ENCODE measurements around the gene ASCL3.
"Not testable (repeated sequence)": the region's sequence is repeated elsewhere in the genome, so short reads cannot be mapped to it uniquely, and the experiment has no call there.

ASCL3 gene

GRCh38 chr11:8947230-8947943, 4.6 kb upstream of the ASCL3 start:
- DNase-seq (ENCODE audit: low read depth, low spot score), result no peak

GRCh38 chr11:8941341-8942103, 1.3 kb downstream of the ASCL3 start:
- no peak for DNase-seq (ENCODE audit: low read depth, low spot score)

DNA sequence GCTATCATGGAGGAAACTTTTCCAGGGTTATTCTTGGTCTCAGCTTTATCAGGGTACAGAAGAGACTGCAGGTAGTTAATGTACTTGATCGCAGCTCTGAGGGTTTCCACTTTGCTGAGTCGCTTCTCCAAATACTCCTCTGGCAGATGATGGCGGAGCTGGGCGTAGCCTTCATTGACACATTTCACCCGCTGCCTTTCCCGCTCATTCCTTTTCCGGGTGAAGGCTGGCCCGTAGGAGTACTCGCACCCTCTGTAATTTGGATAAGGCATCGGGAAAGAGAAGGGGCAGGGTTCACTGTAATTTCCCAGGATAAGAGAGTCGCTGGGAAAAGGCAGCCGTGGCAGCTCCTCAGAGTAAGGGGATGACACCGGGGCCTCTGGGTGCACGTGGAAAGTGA, 5.2 kb downstream of the ASCL3 start:
- no peak for DNase-seq (ENCODE audit: low read depth, low spot score)

GRCh38 chr11:8937159-8937558, 5.7 kb downstream of the ASCL3 start:
- no peak for DNase-seq (ENCODE audit: low read depth, low spot score)

DNA sequence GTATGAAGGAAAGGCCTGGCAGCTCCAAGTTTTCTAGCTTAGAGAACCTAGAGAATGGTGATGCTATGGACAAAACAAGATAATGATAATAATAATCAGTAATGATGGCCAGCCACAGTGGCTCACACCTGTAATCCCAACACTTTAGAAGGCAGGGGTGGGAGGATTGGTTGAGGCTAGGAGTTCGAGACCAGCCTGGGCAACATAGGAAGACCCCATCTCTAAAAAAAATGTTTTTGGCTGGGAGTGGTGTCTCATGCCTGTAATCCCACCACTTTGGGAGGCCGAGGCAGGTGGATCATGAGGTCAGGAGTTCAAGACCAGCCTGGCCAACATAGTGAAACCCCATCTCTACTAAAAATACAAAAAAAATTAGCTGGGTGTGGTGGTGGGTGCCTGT, 7.0 kb downstream of the ASCL3 start:
- not testable (repeated sequence) for DNase-seq (ENCODE audit: low read depth, low spot score)

DNA sequence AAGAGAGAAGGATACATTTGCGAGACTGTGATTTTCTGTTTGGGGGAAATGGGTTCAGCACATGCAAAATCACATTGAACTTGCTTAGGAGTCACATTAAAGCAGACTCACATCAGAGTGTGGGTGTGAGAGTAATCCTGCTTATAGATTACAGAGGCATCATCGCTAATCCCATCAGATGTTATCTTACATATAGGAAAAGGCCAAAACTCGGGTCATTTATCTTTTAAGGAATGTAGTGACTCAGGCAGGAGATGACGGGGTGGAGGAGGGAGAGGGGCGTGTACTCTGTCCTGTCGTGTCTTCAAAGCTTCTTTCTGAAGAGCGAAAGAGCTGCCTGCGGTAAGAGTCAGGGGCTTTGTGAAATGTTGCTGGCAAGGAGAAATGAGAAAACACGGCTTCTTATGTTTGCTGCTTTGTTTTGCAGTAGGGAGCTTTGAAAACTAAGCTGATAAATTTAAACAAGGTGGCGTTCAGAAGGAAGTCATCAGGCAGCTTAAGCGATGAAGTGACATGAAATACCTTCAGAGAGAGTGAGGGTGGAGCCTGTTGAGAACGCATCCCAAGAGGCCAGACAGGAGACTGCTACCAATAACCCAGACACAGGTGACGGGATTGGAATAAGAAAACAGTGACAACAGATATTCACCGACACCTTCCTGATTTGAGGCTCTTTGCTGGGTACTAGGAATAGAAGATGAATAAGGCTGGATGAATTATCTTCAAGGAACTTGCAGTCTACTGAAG, 7.9 kb downstream of the ASCL3 start:
- no peak for DNase-seq (ENCODE audit: low read depth, low spot score)

GRCh38 chr11:8933931-8934330, 8.9 kb downstream of the ASCL3 start:
- no peak for DNase-seq (ENCODE audit: low read depth, low spot score)

DNA sequence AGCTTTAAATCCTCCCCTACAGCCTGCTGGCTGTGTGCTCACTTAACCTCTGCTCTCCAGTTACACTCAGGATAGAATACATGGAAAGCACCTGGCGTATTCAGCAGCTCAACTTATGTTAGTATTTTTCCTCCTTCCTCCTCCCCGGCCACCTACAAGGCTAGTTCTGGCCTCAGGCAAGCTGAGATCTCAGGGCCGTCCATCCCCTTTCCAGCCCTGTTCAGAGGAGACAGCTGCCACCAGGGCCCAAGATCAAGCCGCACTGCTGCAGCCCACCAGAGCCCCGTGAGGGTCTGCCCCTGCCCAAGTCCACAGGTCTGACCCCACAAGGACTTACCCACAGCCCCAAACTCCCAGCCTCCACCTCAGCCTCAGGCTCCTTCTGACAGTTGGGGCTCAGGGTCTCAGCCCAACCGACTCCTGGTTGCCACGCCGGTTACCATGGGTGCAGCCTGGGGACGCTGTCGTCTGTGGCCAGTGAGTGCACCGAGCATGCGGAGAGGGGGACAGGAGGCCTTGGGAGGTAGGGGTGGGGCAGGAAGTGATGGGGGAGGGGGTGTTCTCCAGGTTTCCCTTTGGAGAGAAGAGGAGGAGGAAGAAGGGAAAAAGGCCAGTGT, 10.1 kb downstream of the ASCL3 start, which contains the start of gene C11orf16:
C11orf16 (minus strand) TSS at position 384 of the 617 bp plus-strand sequence. CDS start 639 bp downstream, outside the sequence.
- no peak for DNase-seq (ENCODE audit: low read depth, low spot score)

DNA sequence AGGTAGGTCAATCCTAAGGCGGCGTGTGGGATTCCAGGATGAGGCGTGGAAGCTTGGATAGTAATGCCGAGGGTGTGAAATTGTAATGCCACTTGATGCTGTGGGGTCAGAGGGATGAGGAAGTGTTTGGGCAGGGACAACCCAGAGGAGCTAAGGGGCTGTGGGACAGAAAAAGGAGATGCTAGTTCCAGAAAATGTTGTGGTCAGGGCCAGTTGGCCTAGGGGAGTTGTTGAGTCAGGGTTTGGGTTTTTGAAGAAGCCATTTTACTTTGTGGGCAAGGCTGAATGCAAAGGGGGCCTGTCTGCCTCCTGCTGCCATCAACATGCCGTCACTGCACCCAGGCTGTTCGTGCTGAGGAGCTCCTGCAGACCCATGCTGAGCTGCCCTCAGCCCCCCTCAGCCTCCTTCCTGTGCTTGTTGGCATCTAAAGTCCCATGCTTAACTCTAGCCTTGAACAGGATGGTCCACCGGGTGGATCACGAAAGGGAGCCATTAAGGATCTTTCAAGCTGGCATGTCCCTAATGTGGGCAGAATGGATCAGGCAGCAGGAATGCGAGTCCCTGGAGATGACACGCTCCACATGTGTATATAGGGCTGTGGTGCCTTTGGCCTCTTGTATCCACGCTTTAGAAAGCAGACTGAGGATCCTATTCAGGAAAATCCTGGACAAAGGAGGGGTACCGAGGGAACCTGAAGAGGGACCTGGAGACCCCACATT, 12.2 kb downstream of the ASCL3 start:
- DNase-seq (ENCODE audit: low read depth, low spot score), result no peak

DNA sequence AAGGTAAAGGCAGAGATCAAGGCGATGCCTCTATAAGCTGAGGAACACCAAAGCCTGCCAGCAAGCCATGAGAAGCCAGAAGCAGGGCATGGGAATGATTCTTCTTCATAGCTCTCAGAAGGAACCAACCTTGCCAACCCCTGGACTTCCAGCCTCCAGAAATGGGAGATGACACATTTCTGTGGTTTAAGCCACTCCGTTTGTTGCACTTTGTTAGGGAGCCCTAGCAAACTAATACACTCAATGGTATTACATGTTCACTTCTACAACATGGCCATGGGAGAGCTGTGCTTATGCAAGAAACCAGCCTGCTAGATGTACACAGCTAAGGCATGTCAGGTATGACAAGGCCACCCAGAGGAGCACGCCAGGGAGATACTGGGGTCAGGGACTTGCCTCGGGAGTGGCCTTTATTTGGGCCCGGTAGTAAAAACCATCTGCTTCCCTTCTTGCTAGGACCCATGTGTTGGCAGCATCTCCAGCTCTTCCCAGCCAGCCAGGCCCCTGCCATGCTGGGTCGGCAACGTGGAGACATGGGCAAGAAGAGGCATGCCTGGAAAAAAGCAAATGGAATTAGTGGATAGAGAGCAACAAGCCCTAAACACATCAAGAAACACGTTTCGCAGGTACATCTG, 13.7 kb downstream of the ASCL3 start:
- no peak for DNase-seq (ENCODE audit: low read depth, low spot score)

GRCh38 chr11:8928205-8928604, 14.6 kb downstream of the ASCL3 start:
- no peak for DNase-seq (ENCODE audit: low read depth, low spot score)

- DNase-seq (ENCODE audit: low read depth, low spot score), result no peak
These were observed 15.6 kb downstream of the ASCL3 start for GRCh38 chr11:8927233-8927632.

- DNase-seq (ENCODE audit: low read depth, low spot score), result no peak
These were observed 16.6 kb downstream of the ASCL3 start for GRCh38 chr11:8926236-8926635.

DNA sequence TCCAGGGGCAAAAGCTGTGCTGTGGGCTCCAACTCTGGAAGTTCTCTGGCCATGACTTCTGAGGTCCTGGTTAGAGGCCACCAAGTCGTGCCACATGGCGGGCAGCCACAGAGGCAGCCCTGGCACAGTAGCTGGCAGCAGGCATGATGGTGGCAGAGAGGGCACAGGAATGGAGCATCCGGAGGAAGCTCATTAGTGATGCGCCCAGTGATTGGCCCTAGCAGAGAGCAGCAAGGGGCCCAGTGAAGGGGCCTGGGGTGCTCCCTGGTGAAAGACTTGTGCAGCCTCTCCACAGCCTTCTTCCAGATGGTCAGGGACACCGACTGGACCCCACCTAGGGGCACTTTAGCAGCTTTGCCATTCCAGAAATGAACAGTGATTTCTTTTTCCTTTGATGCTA, 17.1 kb downstream of the ASCL3 start:
- DNase-seq (ENCODE audit: low read depth, low spot score), result no peak

- no peak for DNase-seq (ENCODE audit: low read depth, low spot score)
These were observed 20.1 kb downstream of the ASCL3 start for GRCh38 chr11:8922691-8923090.

DNA sequence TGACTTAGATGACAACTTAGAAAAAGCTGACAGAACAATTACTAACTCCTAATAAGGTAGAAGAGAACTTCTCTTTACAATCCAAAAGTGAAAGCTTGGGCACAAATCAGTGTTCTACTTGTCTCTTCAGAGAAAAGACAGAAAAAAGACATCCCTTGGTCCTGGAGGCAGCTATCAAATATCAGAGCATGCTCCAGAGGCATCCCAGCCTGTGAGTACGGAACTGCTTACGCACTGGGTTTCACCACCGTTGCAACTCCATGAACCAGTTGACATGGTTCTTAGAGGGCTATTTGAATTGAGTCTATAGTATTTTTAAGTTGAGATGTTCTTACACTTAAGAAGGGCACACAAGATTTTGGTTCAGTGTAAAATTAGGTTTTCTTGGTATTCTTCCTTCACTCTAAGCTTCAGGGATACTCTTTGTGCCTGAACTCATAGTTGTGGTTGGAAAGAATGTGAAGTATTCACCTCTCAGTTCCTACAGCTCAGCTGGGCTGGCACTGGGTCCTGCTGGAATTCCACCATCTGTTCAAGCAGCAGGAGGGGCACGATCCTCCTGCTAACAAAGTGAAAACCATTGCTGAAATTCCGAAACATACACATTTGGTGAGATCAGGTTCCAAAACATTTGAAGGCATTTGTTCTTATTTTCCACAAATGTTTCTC, 25.5 kb downstream of the ASCL3 start:
- DNase-seq (ENCODE audit: low read depth, low spot score), result peak; percentile 70

DNA sequence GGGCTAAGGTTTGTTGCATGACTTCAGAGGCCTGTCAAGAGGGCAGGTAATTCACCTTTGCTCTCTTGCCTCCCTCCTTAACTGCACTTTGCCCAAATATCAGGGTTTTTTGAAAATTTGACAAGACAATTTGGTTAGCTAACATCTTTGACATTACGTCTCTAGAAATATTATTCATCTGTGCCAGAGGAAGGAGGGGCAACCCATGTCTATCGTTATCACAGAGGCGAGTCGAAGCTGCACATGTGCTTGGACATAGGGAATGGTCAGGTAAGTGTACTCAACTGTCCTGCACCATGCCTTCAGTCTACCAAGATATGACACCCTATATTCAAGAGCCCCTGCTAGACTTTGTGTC, 28.2 kb downstream of the ASCL3 start:
- DNase-seq (ENCODE audit: low read depth, low spot score), result no peak

- DNase-seq (ENCODE audit: low read depth, low spot score), result no peak
These were observed 28.7 kb downstream of the ASCL3 start for GRCh38 chr11:8913961-8914660.

GRCh38 chr11:8911029-8911823, 31.6 kb downstream of the ASCL3 start, which contains the start of gene AKIP1:
TSS of gene AKIP1 (plus strand) at chr11:8911189. CDS start at chr11:8911450, 261 bp downstream.
- peak; percentile 91 for DNase-seq (ENCODE audit: low read depth, low spot score)
